H9 (cell line): ENCODE data around the gene INSRR. TPM values are rescaled to one million over a fixed set of nuclear protein-coding genes. Genes with fewer than 3 reads are reported as not detected.

Experiments used
- DNase-seq: peaks from one replicate; pipeline ENCODE4 v3.0.0-alpha.2; 2017
- H2AFZ ChIP-seq: one replicate; pipeline ENCODE4 v1.6.1; 2013; ENCODE audit warnings: mild to moderate bottlenecking, low read length, control low read depth, moderate library complexity
- H2AK5ac ChIP-seq: 2 replicates; pipeline ENCODE4 v1.6.1; 2013; ENCODE audit warnings: low read length, control low read depth, mixed read lengths; ENCODE audit not compliant: insufficient read length
- H2BK120ac ChIP-seq: one replicate; pipeline ENCODE4 v1.6.1; 2013; ENCODE audit warnings: low read depth, mild to moderate bottlenecking, low read length, control low read depth, inconsistent platforms; ENCODE audit not compliant: poor library complexity, severe bottlenecking
- H2BK12ac ChIP-seq: 2 replicates; pipeline ENCODE4 v1.6.1; 2013; ENCODE audit warnings: low read length, control low read depth, mixed read lengths, low read depth; ENCODE audit not compliant: insufficient read length
- H2BK15ac ChIP-seq: 2 replicates; pipeline ENCODE4 v1.6.1; 2013; ENCODE audit warnings: low read depth, low read length, control low read depth
- H2BK20ac ChIP-seq: one replicate; pipeline ENCODE4 v1.6.1; 2013; ENCODE audit warnings: low read depth, mild to moderate bottlenecking, low read length, control low read depth, inconsistent platforms; ENCODE audit not compliant: poor library complexity, severe bottlenecking
- H2BK5ac ChIP-seq: 2 replicates; pipeline ENCODE4 v1.6.1; 2013; ENCODE audit warnings: low read length, control low read depth, mixed read lengths; ENCODE audit not compliant: insufficient read length
- H3K14ac ChIP-seq: 2 replicates; pipeline ENCODE4 v1.6.1; 2013; ENCODE audit warnings: low read length, control low read depth; ENCODE audit not compliant: insufficient read depth
- H3K18ac ChIP-seq: 2 replicates; pipeline ENCODE4 v1.6.1; 2013; ENCODE audit warnings: low read depth, mild to moderate bottlenecking, mixed read lengths, low read length, control low read depth; ENCODE audit not compliant: insufficient read length
- H3K23ac ChIP-seq: 2 replicates; pipeline ENCODE4 v1.6.1; 2013; ENCODE audit warnings: low read length, control low read depth, mixed read lengths, low read depth; ENCODE audit not compliant: insufficient read length
- H3K23me2 ChIP-seq: 2 replicates; pipeline ENCODE4 v1.6.1; 2013; ENCODE audit warnings: low read depth, mild to moderate bottlenecking, mixed read lengths, low read length, control low read depth; ENCODE audit not compliant: insufficient read length, poor library complexity, severe bottlenecking
- H3K27ac ChIP-seq: 2 replicates; pipeline ENCODE4 v1.5.1; 2013; ENCODE audit warnings: low read length, control low read depth, mixed read lengths, low read depth; ENCODE audit not compliant: insufficient read length
- H3K27me3 ChIP-seq: 2 replicates; pipeline ENCODE4 v1.6.1; 2013; ENCODE audit warnings: low read length, control low read depth, inconsistent platforms; ENCODE audit not compliant: insufficient read depth
- H3K4ac ChIP-seq: 2 replicates; pipeline ENCODE4 v1.6.1; 2013; ENCODE audit warnings: low read depth, mild to moderate bottlenecking, control low read depth, inconsistent platforms, low read length, moderate library complexity
- H3K4me1 ChIP-seq: 2 replicates; pipeline ENCODE4 v1.6.1; 2013; ENCODE audit warnings: low read length, control low read depth, inconsistent platforms; ENCODE audit not compliant: insufficient read depth
- H3K4me2 ChIP-seq: 2 replicates; pipeline ENCODE4 v1.6.1; 2013; ENCODE audit warnings: low read length, control low read depth, mixed read lengths; ENCODE audit not compliant: insufficient read length, insufficient read depth
- H3K56ac ChIP-seq: 2 replicates; pipeline ENCODE4 v1.6.1; 2013; ENCODE audit warnings: low read depth, mild to moderate bottlenecking, mixed read lengths, low read length, control low read depth; ENCODE audit not compliant: insufficient read length
- H3K79me1 ChIP-seq: 2 replicates; pipeline ENCODE4 v1.6.1; 2013; ENCODE audit warnings: low read depth, mild to moderate bottlenecking, moderate library complexity, low read length, control low read depth, inconsistent platforms; ENCODE audit not compliant: insufficient read depth, poor library complexity, severe bottlenecking
- H3K79me2 ChIP-seq: 2 replicates; pipeline ENCODE4 v1.6.1; 2013; ENCODE audit warnings: low read length, control low read depth, inconsistent platforms; ENCODE audit not compliant: insufficient read depth
- H3K9ac ChIP-seq: 2 replicates; pipeline ENCODE4 v1.6.1; 2013; ENCODE audit warnings: low read length, control low read depth, mixed read lengths; ENCODE audit not compliant: insufficient read length; ENCODE audit errors: extremely low read depth
- H3K9me3 ChIP-seq: one replicate; pipeline ENCODE4 v1.6.1; 2013; ENCODE audit warnings: low read depth, low read length, inconsistent platforms; ENCODE audit not compliant: control insufficient read depth
- H3T11ph ChIP-seq: one replicate; pipeline ENCODE4 v1.6.1; 2013; ENCODE audit warnings: mild to moderate bottlenecking, low read length, control low read depth, inconsistent platforms
- H4K20me1 ChIP-seq: one replicate; pipeline ENCODE4 v1.6.1; 2013; ENCODE audit not compliant: control insufficient read depth, insufficient read length, insufficient read depth
- H4K5ac ChIP-seq: 2 replicates; pipeline ENCODE4 v1.6.1; 2013; ENCODE audit warnings: low read depth, mild to moderate bottlenecking, mixed read lengths, low read length, control low read depth; ENCODE audit not compliant: insufficient read length
- H4K8ac ChIP-seq: replicated peaks from 2 replicates; pipeline ENCODE4 v1.6.1; 2013; ENCODE audit warnings: low read length, control low read depth, mixed read lengths, low read depth; ENCODE audit not compliant: insufficient read length
- H4K91ac ChIP-seq: 2 replicates; pipeline ENCODE4 v1.6.1; 2013; ENCODE audit warnings: low read depth, mild to moderate bottlenecking, moderate library complexity, mixed read lengths, low read length, control low read depth; ENCODE audit not compliant: insufficient read length
- H3K27ac Mint-ChIP-seq, 3 experiments: 2 replicates in 2 of 3; 3 replicates in 1 of 3; pipeline ENCODE4 v1.8.0; 2020 to 2021; ENCODE audit warnings: mixed read lengths in 3 of 3, mild to moderate bottlenecking in 1 of 3, moderate library complexity in 1 of 3
- H3K27me3 Mint-ChIP-seq: 2 replicates; pipeline ENCODE4 v1.8.0; 2021; ENCODE audit warnings: low read depth, mild to moderate bottlenecking, moderate library complexity, mixed read lengths
- H3K36me3 Mint-ChIP-seq, 3 experiments: 2 replicates in 2 of 3; 3 replicates in 1 of 3; pipeline ENCODE4 v1.8.0; 2020 to 2021; ENCODE audit warnings: low read depth in 3 of 3, mixed read lengths in 3 of 3; ENCODE audit not compliant: insufficient read depth in 1 of 3
- H3K4me1 Mint-ChIP-seq, 2 experiments: 2 replicates each; pipeline ENCODE4 v1.8.0; 2020; ENCODE audit warnings: mixed read lengths in 2 of 2
- H3K4me3 Mint-ChIP-seq, 2 experiments: 2 replicates in 1 of 2; 3 replicates in 1 of 2; pipeline ENCODE4 v1.8.0; 2020 to 2021; ENCODE audit warnings: mild to moderate bottlenecking in 2 of 2, mixed read lengths in 2 of 2, moderate library complexity in 1 of 2
- H3K9me3 Mint-ChIP-seq, 2 experiments: 2 replicates in 1 of 2; 3 replicates in 1 of 2; pipeline ENCODE4 v1.8.0; 2020; ENCODE audit warnings: mild to moderate bottlenecking in 2 of 2, mixed read lengths in 2 of 2, moderate library complexity in 1 of 2
- CTCF ChIP-seq: fragments of 200-600 bp; sonication (generic); conservative IDR thresholded peaks from 3 replicates; pipeline ENCODE4 v1.8.0; 2021; ENCODE audit warnings: antibody characterized with exemption, mild to moderate bottlenecking
- WGBS: extraction: QIAGEN DNeasy Blood & Tissue Kit; methylation state at CpG from one replicate; pipeline ENCODE4 v1.1.7; 2013; ENCODE audit warnings: missing lambda C conversion rate, low lambda C conversion rate, mixed read lengths; ENCODE audit not compliant: insufficient read length; ENCODE audit errors: extremely low coverage; 5-methylcytosine and 5-hydroxymethylcytosine counted together
- total RNA-seq: library from RNA; stranded (reverse); gene quantifications from 2 replicates; pipeline ENCODE4 v1.2.1, GENCODE V29; 2021

The INSRR gene
- total RNA-seq, 1 experiment from 2014 or later, result not detected

GRCh38 chr1:156884560-156885184, 25.8 kb upstream of the INSRR start:
- no peak overlapping the region for H2AFZ ChIP-seq
- H3K4ac ChIP-seq, result no peak overlapping the region
- H3K4me3 Mint-ChIP-seq, result no peak overlapping the region
- no peak overlapping the region for H3K56ac ChIP-seq
- peaks cover 67% of the 10 kb centered on the region for H3K27me3 Mint-ChIP-seq
- H3K4me1 Mint-ChIP-seq, result peaks cover 35 to 67% of the 10 kb centered on the region in 2 experiments
- H3K23ac ChIP-seq, result no peak overlapping the region
- H2BK5ac ChIP-seq, result no peak overlapping the region
- TF ChIP-seq CTCF, result no peak
- no CpG with 5 or more reads among the region's 10 CpGs for WGBS
- H3K23me2 ChIP-seq, result no peaks in the 10 kb centered on the region
- no peaks in the 10 kb centered on the region for H4K20me1 ChIP-seq
- no peak overlapping the region for H2AK5ac ChIP-seq
- H2BK20ac ChIP-seq, result no peak overlapping the region
- no peak overlapping the region for H3K14ac ChIP-seq
- H3K27me3 ChIP-seq, result no peaks in the 10 kb centered on the region; the same call in 1 of the 2 replicates
- H3K79me1 ChIP-seq, result no peaks in the 10 kb centered on the region
- H2BK120ac ChIP-seq, result no peak overlapping the region
- H4K91ac ChIP-seq, result no peak overlapping the region
- no peaks in the 10 kb centered on the region for H3K79me2 ChIP-seq
- peaks cover 2% of the 10 kb centered on the region; the same call in 1 of the 2 replicates for H3K4me1 ChIP-seq
- no peaks in the 10 kb centered on the region for H3K9me3 Mint-ChIP-seq
- H3T11ph ChIP-seq, result no peak overlapping the region
- no peak overlapping the region for H4K5ac ChIP-seq
- H2BK15ac ChIP-seq, result no peak overlapping the region
- H4K8ac ChIP-seq, result no peak overlapping the region
- no peak overlapping the region for H2BK12ac ChIP-seq
- H3K27ac Mint-ChIP-seq, result no peak overlapping the region; a peak in 1 of 7 replicates
- H3K27ac ChIP-seq, result no peak overlapping the region
- H3K9ac ChIP-seq, result no peak overlapping the region
- no peaks in the 10 kb centered on the region for H3K9me3 ChIP-seq
- no peak overlapping the region for H3K18ac ChIP-seq
- DNase-seq, result no peak
- H3K4me2 ChIP-seq, result no peak overlapping the region
- no peaks in the 10 kb centered on the region for H3K36me3 Mint-ChIP-seq
